DOHH2 (cell line): Measurements from ENCODE around the gene OR52L1.

ENCODE experiments used
- H3F3A ChIP-seq: fragments of 200-600 bp; sonication (generic), shearing (Covaris generic); 2 replicates; pipeline ENCODE4 v1.6.0; 2016; ENCODE audit warnings: antibody characterized with exemption, mild to moderate bottlenecking; ENCODE audit not compliant: control insufficient read depth, insufficient read depth
- H3K27ac ChIP-seq: fragments of 200-600 bp; sonication (generic); 2 replicates; pipeline ENCODE4 v1.5.1; 2014; ENCODE audit warnings: low read depth, mild to moderate bottlenecking, low read length, moderate library complexity
- H3K27me3 ChIP-seq: fragments of 200-600 bp; sonication (generic); 2 replicates; pipeline ENCODE4 v1.6.1; 2014; ENCODE audit warnings: mild to moderate bottlenecking, low read length, mixed read lengths; ENCODE audit not compliant: control insufficient read depth
- H3K36me3 ChIP-seq: fragments of 200-600 bp; sonication (generic); 2 replicates; pipeline ENCODE4 v1.6.1; 2014; ENCODE audit warnings: mild to moderate bottlenecking, low read length, moderate library complexity, mixed read lengths; ENCODE audit not compliant: control insufficient read depth
- H3K4me1 ChIP-seq: fragments of 200-600 bp; sonication (generic); 2 replicates; pipeline ENCODE4 v1.6.1; 2014; ENCODE audit warnings: mild to moderate bottlenecking, low read length, mixed read lengths; ENCODE audit not compliant: control insufficient read depth
- H3K4me2 ChIP-seq: fragments of 200-600 bp; sonication (generic); 2 replicates; pipeline ENCODE4 v1.6.0; 2014; ENCODE audit warnings: mild to moderate bottlenecking, low read length, moderate library complexity
- H3K4me3 ChIP-seq: fragments of 200-600 bp; sonication (generic); 2 replicates; pipeline ENCODE4 v1.5.1; 2014; ENCODE audit warnings: mild to moderate bottlenecking, low read length, mixed read lengths
- H3K79me2 ChIP-seq: fragments of 200-600 bp; sonication (generic); 2 replicates; pipeline ENCODE4 v1.6.1; 2014; ENCODE audit warnings: mild to moderate bottlenecking, low read length, mixed read lengths; ENCODE audit not compliant: control insufficient read depth
- H3K9me2 ChIP-seq: fragments of 200-600 bp; sonication (generic); replicated peaks from 2 replicates; pipeline ENCODE4 v1.6.1; 2014; ENCODE audit warnings: mild to moderate bottlenecking, low read length, mixed read lengths; ENCODE audit not compliant: control insufficient read depth
- H3K9me3 ChIP-seq: fragments of 200-600 bp; sonication (generic); 2 replicates; pipeline ENCODE4 v1.6.1; 2014; ENCODE audit warnings: antibody characterized with exemption, low read length, mixed read lengths; ENCODE audit not compliant: control insufficient read depth, insufficient read depth
- H4K20me1 ChIP-seq: fragments of 200-600 bp; sonication (generic); 2 replicates; pipeline ENCODE4 v1.6.0; 2014; ENCODE audit warnings: low read depth, mild to moderate bottlenecking, antibody characterized with exemption, low read length, moderate library complexity; ENCODE audit not compliant: control insufficient read depth, insufficient read depth
- EZH2phosphoT487 ChIP-seq: fragments of 200-600 bp; sonication (generic); IDR thresholded peaks from 2 replicates; pipeline ENCODE4 v1.6.1; 2017; ENCODE audit warnings: borderline replicate concordance, mild to moderate bottlenecking, antibody characterized with exemption, low read length, moderate library complexity, mixed read lengths
- TF ChIP-seq, protein P1 (sequence below): fragments of 200-600 bp; sonication (generic); IDR thresholded peaks from one replicate; pipeline ENCODE4 v1.5.1; 2014; ENCODE audit warnings: antibody characterized with exemption, mild to moderate bottlenecking, low read depth, low read length; ENCODE audit not compliant: poor library complexity, severe bottlenecking

Gene OR52L1

DNA sequence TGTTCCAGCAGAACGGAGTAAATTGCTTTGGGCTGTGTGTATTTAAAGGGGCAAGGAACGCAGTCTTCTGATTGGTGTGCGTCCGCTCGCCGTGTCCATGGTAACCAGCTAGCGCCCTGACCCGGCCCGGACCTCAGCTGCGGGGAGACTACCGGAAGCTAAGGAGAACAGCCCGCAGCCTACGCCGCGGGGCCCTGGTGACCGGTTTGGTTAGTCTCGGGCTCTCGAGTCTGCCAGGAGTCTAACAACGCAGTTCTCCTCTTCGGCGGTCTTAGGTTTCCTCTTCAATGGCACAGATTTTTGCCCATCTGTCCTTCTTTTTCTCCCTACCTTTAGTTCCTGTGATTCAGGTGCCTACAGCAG lies 48.2 kb downstream of the OR52L1 start:
- Histone ChIP-seq H3K9me3 (peaks cover 5% of the 10 kb centered on the region; the same call in 1 of the 2 replicates), H3K4me3 (no peak overlapping the region), H3K4me1 (no peaks in the 10 kb centered on the region), H3K36me3 (no peaks in the 10 kb centered on the region), H3K79me2 (no peaks in the 10 kb centered on the region), H3F3A (no peaks in the 10 kb centered on the region), H3K9me2 (no peaks in the 10 kb centered on the region), H3K27ac (no peak overlapping the region), H3K4me2 (no peak overlapping the region), H3K27me3 (peaks cover 6% of the 10 kb centered on the region; the same call in 1 of the 2 replicates), H4K20me1 (no peaks in the 10 kb centered on the region)
- no peak for TF ChIP-seq EZH2phosphoT487
- TF ChIP-seq, protein P1, sequence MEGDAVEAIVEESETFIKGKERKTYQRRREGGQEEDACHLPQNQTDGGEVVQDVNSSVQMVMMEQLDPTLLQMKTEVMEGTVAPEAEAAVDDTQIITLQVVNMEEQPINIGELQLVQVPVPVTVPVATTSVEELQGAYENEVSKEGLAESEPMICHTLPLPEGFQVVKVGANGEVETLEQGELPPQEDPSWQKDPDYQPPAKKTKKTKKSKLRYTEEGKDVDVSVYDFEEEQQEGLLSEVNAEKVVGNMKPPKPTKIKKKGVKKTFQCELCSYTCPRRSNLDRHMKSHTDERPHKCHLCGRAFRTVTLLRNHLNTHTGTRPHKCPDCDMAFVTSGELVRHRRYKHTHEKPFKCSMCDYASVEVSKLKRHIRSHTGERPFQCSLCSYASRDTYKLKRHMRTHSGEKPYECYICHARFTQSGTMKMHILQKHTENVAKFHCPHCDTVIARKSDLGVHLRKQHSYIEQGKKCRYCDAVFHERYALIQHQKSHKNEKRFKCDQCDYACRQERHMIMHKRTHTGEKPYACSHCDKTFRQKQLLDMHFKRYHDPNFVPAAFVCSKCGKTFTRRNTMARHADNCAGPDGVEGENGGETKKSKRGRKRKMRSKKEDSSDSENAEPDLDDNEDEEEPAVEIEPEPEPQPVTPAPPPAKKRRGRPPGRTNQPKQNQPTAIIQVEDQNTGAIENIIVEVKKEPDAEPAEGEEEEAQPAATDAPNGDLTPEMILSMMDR = no peak

DNA sequence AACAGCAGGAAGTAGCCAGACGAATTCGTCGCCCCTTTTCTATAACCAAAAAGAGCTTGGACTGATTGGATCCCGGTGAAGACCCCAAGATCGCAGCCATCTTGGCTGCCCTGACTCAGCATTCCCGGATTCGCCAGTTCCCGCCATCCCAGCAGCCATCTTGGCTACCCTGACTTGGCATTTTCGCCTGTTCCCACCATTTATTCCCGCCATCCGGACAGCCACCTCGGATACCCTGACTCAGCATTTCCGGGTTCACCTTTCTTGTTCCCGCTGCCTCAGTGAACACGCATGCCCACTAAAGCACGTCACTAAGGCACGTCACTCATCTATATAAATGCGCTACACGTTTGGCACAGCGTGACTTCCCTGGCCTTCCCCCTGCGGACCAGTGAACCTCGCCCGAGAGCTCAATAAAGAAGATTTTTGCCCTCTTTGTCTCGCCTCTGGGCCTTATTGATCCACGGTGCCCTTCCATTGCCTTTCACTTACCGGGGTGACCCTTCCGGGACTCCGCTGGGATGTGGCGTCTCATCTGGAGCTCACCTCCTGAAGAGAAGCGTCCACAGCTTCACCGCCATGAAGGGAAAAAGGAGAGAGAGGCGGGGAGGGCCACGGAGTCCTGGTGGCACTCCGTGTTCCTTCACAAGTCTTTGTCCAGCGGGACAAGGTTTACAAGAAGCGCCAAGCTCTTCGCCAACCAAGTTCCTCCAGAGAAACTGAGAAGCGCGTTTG lies 48.8 kb downstream of the OR52L1 start:
- H3K27me3 ChIP-seq = peaks cover 5% of the 10 kb centered on the region; the same call in 1 of the 2 replicates
- H3K79me2 ChIP-seq = no peaks in the 10 kb centered on the region
- peaks cover 7% of the 10 kb centered on the region; the same call in 1 of the 2 replicates for H3K9me3 ChIP-seq
- no peak overlapping the region for H3K4me3 ChIP-seq
- no peak overlapping the region for H3K4me2 ChIP-seq
- no peaks in the 10 kb centered on the region for H3F3A ChIP-seq
- TF ChIP-seq, protein P1 = no peak
- no peak for TF ChIP-seq EZH2phosphoT487
- H3K4me1 ChIP-seq = no peaks in the 10 kb centered on the region
- H3K9me2 ChIP-seq = no peaks in the 10 kb centered on the region
- no peaks in the 10 kb centered on the region for H3K36me3 ChIP-seq
- H3K27ac ChIP-seq = no peak overlapping the region
- H4K20me1 ChIP-seq = no peaks in the 10 kb centered on the region
